ENCODE data around the gene SLC9A5. TPM values are rescaled to one million over a fixed set of nuclear protein-coding genes. Genes with fewer than 3 reads are reported as not detected.

The SLC9A5 gene
- total RNA-seq, 2 experiments from 2014 or later = 2.7 to 4.2 TPM

- Histone ChIP-seq H3K4me3 (ENCODE audit: low read depth, low read length, poor library complexity, severe bottlenecking) (no peak overlapping the region), H3K4me2 (ENCODE audit: low read length) (no peak overlapping the region), H4K20me1 (ENCODE audit: insufficient read depth, low read length) (no peaks in the 10 kb centered on the region), H3K36me3 (ENCODE audit: insufficient read depth, low read length) (peaks cover 25% of the 10 kb centered on the region; the same call in 1 of the 2 replicates), H3K4me1 (ENCODE audit: insufficient read depth, low read length, poor library complexity, severe bottlenecking) (peaks cover 21% of the 10 kb centered on the region), H2AFZ (ENCODE audit: low read length) (no peak overlapping the region), H3K9me2 (ENCODE audit: insufficient read depth, low read length) (no peaks in the 10 kb centered on the region), H3K9me3 (ENCODE audit: low read length) (no peaks in the 10 kb centered on the region), H3K27ac (ENCODE audit: low read depth, low read length, poor library complexity, severe bottlenecking) (no peak overlapping the region), H3K79me2 (ENCODE audit: insufficient read depth, low read depth, low read length) (no peaks in the 10 kb centered on the region)
- no peak for DNase-seq (ENCODE audit: low spot score)
- TF ChIP-seq, protein P1, sequence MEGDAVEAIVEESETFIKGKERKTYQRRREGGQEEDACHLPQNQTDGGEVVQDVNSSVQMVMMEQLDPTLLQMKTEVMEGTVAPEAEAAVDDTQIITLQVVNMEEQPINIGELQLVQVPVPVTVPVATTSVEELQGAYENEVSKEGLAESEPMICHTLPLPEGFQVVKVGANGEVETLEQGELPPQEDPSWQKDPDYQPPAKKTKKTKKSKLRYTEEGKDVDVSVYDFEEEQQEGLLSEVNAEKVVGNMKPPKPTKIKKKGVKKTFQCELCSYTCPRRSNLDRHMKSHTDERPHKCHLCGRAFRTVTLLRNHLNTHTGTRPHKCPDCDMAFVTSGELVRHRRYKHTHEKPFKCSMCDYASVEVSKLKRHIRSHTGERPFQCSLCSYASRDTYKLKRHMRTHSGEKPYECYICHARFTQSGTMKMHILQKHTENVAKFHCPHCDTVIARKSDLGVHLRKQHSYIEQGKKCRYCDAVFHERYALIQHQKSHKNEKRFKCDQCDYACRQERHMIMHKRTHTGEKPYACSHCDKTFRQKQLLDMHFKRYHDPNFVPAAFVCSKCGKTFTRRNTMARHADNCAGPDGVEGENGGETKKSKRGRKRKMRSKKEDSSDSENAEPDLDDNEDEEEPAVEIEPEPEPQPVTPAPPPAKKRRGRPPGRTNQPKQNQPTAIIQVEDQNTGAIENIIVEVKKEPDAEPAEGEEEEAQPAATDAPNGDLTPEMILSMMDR (conservative IDR thresholded peaks at IDR 0.05; ENCODE audit: low read length) = no peak
- TF ChIP-seq EZH2phosphoT487 (IDR thresholded peaks at IDR 0.05; ENCODE audit: borderline replicate concordance, low read depth, low read length) = no peak
- CTCF ChIA-PET (ENCODE audit: unreplicated experiment) = interaction anchor here (0.6 to 1.7 kb wide), 2 partner anchors 11 to 46 kb away, joined by 3 read pairs; partner anchors contain the start of genes E2F4 and TMEM208
- BruUV-seq (replicated peaks) = no TSS peak
- intact Hi-C loops (cut with micrococcal nuclease; ENCODE audit: unreplicated experiment) = no loop called here
- POLR2A ChIA-PET = no interaction called here
These were observed 10.6 kb upstream of the SLC9A5 start for GRCh38 chr16:67238278-67238575.

- peaks cover 28% of the 10 kb centered on the region for H3K4me1 ChIP-seq (ENCODE audit: insufficient read depth, low read length, poor library complexity, severe bottlenecking)
- no peaks in the 10 kb centered on the region for H3K9me2 ChIP-seq (ENCODE audit: insufficient read depth, low read length)
- no peaks in the 10 kb centered on the region for H4K20me1 ChIP-seq (ENCODE audit: insufficient read depth, low read length)
- no peak overlapping the region for H3K27ac ChIP-seq (ENCODE audit: low read depth, low read length, poor library complexity, severe bottlenecking)
- H3K36me3 ChIP-seq (ENCODE audit: insufficient read depth, low read length) = peaks cover 21% of the 10 kb centered on the region; the same call in 1 of the 2 replicates
- no peak overlapping the region for H3K4me2 ChIP-seq (ENCODE audit: low read length)
- H2AFZ ChIP-seq (ENCODE audit: low read length) = no peak overlapping the region
- no TSS peak for BruUV-seq (replicated peaks)
- DNase-seq (ENCODE audit: low spot score) = no peak
- no peaks in the 10 kb centered on the region for H3K9me3 ChIP-seq (ENCODE audit: low read length)
- intact Hi-C loops (cut with micrococcal nuclease; ENCODE audit: unreplicated experiment) = no loop called here
- no peak overlapping the region for H3K4me3 ChIP-seq (ENCODE audit: low read depth, low read length, poor library complexity, severe bottlenecking)
- H3K79me2 ChIP-seq (ENCODE audit: insufficient read depth, low read depth, low read length) = no peaks in the 10 kb centered on the region
- CTCF ChIA-PET (ENCODE audit: unreplicated experiment) = interaction anchor here (1.7 kb wide), 1 partner anchor 12 kb away, joined by 3 read pairs; the partner anchor contains the start of gene TMEM208
- no peak for TF ChIP-seq EZH2phosphoT487 (IDR thresholded peaks at IDR 0.05; ENCODE audit: borderline replicate concordance, low read depth, low read length)
- POLR2A ChIA-PET = interaction anchor here (0.5 kb wide), 1 partner anchor 169 kb away, joined by 3 read pairs; no protein-coding TSS in a partner anchor
These were observed 9.8 kb upstream of the SLC9A5 start for GRCh38 chr16:67238806-67239470.

DNA sequence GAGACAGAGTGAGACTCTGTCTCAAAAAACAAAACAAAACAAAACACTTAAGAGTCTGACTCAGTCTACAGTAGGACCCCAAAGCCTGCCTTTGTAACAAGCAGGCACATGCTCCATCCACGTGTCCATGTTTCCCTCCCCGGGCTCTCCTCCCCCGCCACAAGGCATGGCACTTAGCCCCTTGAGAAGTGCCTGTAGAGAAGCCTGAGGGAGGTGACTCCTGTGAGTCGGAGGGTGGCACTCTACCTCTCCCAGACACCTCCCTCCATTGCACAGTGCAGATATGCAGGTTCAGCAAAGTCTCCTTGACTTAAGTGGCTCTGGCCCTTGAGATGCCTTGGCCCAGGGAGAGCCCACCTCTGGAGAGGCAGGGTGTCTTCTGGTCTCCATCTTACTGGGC, 8.3 kb upstream of the SLC9A5 start:
- H3K4me3 ChIP-seq (ENCODE audit: low read depth, low read length, poor library complexity, severe bottlenecking) = no peak overlapping the region
- no peak overlapping the region for H3K4me2 ChIP-seq (ENCODE audit: low read length)
- no peak for DNase-seq (ENCODE audit: low spot score)
- ChIA-PET POLR2A (interaction anchor here (0.7 kb wide), 2 partner anchors 242 to 288 kb away, joined by 3 to 9 read pairs; no protein-coding TSS in a partner anchor), CTCF (ENCODE audit: unreplicated experiment) (no interaction called here)
- no peak overlapping the region for H2AFZ ChIP-seq (ENCODE audit: low read length)
- H3K9me2 ChIP-seq (ENCODE audit: insufficient read depth, low read length) = no peaks in the 10 kb centered on the region
- H3K27ac ChIP-seq (ENCODE audit: low read depth, low read length, poor library complexity, severe bottlenecking) = no peak overlapping the region
- no peak for TF ChIP-seq EZH2phosphoT487 (IDR thresholded peaks at IDR 0.05; ENCODE audit: borderline replicate concordance, low read depth, low read length)
- TF ChIP-seq, protein P1 (conservative IDR thresholded peaks at IDR 0.05; ENCODE audit: low read length) = no peak
- H3K4me1 ChIP-seq (ENCODE audit: insufficient read depth, low read length, poor library complexity, severe bottlenecking) = peaks cover 43% of the 10 kb centered on the region
- no peaks in the 10 kb centered on the region for H3K9me3 ChIP-seq (ENCODE audit: low read length)
- intact Hi-C loops (cut with micrococcal nuclease; ENCODE audit: unreplicated experiment) = no loop called here
- BruUV-seq (replicated peaks) = no TSS peak
- no peaks in the 10 kb centered on the region for H4K20me1 ChIP-seq (ENCODE audit: insufficient read depth, low read length)
- H3K36me3 ChIP-seq (ENCODE audit: insufficient read depth, low read length) = peaks cover 21% of the 10 kb centered on the region; the same call in 1 of the 2 replicates
- H3K79me2 ChIP-seq (ENCODE audit: insufficient read depth, low read depth, low read length) = no peaks in the 10 kb centered on the region; the same call in 1 of the 2 replicates

All from OCI-LY7 (cell line).